NCI-H2196 (cell line): ENCODE results near the gene SASS6.

Experiments
- DNase-seq: peaks from one replicate; lab custom pipeline; 2025; ENCODE audit not compliant: unreplicated experiment; lab: John Stamatoyannopoulos, UW

The SASS6 gene, protein sequence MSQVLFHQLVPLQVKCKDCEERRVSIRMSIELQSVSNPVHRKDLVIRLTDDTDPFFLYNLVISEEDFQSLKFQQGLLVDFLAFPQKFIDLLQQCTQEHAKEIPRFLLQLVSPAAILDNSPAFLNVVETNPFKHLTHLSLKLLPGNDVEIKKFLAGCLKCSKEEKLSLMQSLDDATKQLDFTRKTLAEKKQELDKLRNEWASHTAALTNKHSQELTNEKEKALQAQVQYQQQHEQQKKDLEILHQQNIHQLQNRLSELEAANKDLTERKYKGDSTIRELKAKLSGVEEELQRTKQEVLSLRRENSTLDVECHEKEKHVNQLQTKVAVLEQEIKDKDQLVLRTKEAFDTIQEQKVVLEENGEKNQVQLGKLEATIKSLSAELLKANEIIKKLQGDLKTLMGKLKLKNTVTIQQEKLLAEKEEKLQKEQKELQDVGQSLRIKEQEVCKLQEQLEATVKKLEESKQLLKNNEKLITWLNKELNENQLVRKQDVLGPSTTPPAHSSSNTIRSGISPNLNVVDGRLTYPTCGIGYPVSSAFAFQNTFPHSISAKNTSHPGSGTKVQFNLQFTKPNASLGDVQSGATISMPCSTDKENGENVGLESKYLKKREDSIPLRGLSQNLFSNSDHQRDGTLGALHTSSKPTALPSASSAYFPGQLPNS

DNA sequence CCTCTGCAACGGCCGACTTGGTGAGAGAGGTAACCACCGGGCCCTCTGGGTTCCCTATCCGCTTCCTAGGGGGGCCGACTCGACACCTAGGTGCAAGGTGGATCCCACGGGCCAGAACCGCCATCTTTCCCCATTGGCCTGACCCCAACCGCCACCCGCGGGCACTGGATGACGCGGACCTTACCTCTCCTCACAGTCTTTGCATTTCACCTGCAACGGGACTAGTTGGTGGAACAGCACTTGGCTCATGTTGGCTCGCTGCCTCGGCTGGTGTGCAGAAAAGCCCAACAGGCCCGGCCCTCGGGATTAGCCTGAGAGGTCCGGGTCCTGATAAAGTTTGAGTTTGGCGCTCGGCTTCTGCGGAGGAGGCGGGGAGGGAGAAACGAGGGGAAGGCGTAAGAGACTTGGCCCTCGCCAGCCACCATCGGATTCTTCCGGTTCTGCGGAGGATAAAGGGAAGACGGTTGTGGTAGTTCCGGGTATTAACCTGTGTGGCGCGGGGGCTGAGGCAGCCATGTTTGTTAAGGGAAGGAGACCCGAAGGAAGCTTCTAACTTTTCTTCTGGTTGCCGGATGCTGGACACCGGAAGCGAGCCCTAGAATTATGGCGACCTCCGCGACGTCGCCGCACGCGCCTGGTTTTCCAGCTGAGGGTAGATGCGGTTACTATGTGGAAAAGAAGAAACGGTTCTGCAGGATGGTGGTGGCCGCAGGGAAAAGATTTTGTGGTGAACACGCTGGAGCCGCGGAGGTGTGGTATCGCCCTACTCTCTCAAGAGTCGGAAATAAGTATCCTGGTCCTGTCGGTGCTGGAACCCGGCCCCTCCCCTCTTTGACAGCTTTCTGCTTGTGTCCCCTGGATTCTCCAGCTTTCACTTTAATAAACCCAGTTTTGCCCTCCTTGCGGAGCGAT lies at the start of gene SASS6, which contains the start of gene TRMT13:
TSS of gene SASS6 (minus strand) at position 365 of the 912 bp plus-strand sequence. CDS start at position 249, 116 bp downstream.
TSS of gene TRMT13 (plus strand) at position 598 of the 912 bp plus-strand sequence. CDS start at position 604, 6 bp downstream.
- peak; percentile 95 for DNase-seq

DNA sequence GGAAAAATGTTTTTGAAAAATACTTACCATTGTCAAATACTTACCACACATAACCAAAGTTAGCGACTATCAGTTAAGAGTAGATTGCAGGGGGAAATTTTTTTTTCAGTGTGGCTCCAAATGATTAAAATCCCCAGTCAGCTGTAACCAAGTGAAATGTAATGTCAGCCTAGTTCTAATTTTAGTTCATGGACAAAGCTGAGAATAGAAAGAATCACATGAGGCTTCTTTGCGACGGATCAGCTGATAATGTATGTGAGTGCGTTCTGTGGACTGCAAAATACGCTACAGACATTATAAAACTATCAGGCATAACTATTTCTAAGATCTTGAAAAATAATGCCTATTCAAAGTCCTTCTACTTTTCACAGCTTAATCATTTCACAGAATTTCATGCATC lies 45.4 kb upstream of the SASS6 start, which contains the start of gene LRRC39:
TSS of gene LRRC39 (minus strand) at position 166 of the 400 bp plus-strand sequence. CDS start 9,740 bp downstream, outside the sequence.
- no peak for DNase-seq

DNA sequence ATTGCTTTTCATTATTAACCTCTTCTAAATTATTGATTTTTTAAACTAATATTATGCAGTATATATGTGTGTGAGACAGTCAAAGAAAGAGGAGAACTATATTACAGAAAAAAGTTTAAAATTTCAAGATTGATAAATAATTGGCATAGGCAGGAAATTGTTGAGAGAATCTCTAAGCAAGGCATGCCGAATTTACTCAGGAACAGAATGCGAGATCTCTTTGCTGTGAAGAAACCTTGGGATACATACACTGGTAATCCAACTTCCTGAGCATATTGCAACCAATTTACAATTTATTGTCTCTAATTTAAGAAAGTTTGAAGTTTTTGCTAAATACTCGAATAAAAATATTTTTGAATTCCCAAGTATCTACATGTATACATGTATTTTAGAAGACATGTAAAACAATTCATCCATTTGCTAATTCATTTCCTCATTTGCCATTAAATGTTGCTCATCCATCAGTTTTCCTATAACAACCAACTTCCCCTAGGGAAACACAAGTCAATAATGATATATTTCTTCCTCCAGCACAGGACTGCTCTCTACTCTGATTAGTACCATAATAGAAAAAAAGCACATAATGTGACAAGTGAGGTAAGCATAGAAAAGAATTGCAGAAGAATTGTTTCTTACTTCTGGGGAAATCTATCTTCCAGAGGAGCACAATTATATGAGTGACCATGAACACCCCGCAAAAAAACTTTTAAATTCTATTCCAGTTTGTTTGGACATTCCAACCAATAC lies 44.7 kb upstream of the SASS6 start:
- no peak for DNase-seq

DNA sequence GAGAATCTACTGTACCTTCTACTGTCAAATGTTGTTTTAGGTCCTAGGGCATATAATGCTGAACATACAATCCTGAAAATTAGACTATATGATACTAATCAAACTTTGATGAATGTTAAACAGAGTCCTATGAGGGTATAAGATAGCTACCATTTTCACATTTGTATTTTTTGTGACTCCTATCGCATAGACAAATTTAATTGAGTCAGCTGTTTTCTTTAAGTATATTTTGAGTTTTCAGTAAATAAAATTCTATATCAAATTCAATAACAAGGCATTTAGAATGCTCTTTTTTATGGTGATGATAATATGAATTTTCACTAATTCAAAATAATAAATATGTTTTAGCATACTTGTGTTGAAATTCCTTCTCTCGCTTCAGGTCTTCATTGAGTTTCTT lies 35.3 kb upstream of the SASS6 start:
- DNase-seq = no peak

DNA sequence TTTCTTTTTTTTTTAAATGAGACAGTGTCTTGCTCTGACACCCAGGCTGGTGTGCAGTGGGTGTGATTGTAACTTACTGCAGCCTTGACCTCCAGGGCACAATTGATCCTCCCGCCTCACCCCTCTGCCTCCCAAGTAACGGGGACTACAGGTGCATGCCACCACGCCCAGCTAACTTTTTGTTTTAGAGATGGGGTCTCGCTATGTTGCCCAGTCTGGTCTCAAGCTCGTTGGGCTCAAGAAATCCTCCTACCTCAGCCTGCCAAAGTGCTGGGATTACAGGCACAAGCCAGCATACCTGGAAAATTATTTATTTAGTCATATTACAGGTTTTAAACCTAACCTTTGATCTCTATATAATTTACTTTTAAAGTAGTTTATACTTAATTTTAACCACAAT lies 32.0 kb upstream of the SASS6 start:
- DNase-seq = no peak

DNA sequence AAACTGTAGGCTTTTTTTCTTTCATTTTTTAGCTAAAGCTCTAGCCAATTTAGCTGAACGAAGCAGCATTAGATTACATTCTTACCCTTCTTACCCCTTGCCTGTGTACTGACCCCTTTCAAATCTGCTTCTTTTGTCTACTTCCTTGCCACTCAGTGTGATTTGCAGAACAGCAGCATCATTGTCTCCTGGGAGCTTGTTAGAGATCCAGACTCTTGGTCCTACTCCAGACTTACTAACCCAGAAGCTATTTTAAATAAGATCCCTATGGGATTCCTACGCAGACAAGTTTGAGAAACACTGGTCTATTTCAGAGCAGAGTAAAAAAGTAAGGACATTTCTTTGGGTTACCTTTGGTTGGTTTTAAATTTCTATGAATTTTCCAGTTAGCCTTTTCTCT lies 31.5 kb upstream of the SASS6 start:
- no peak for DNase-seq

DNA sequence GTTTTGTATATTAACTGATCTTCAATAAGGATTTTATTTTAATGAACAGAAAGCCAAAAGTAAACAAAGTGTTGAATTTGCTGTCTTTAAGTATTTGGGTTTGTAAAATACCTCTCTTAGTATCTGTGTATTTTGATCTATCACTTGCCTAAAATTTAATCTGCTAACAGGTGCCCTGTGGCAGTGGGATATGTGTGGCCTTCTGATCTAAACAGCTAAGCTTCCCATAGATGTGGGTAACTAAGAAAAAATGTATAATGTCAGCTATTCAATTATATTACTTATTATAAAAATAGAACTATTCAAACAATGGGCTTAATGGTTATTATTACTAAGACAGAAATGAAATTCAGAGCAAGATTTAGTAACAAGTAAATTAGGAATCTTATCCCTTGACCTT lies 30.2 kb upstream of the SASS6 start:
- DNase-seq = no peak

DNA sequence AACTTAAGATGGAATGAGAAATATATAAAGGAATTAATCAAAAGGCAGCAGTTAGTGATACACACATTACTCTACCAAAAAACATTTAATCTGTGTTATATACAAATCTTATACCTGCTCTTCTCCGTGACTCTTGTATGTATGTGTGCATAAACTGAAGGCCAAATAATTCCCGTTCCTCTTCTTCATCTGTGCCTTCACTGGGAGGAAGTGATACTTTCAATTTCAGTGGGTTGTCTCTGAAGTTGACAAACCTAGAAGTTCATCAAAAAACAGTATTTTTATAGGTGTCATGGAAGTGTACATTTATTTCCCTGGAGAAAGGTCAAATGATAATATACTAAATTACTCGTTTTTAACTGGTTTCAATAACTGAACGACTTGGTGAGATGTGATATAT lies 19.5 kb upstream of the SASS6 start:
- no peak for DNase-seq

DNA sequence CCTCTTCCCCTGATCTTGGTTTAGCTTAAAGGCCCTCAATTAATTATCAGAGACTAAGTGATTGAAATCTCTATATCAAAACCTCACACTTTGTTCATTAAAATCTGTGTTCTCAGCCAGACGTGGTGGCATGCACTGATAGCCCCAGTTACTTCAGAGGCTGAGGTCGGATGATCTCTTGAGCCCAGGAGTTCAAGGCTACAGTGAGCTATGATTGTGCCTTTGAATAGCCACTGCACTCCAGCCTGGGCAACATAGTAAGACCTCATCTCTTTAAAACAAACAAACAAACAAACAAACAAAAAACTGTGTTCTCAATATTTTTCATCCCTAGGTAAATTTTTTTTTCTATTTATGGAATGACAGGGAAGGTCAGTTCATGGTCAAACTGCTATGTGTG lies 18.9 kb upstream of the SASS6 start:
- no peak for DNase-seq

DNA sequence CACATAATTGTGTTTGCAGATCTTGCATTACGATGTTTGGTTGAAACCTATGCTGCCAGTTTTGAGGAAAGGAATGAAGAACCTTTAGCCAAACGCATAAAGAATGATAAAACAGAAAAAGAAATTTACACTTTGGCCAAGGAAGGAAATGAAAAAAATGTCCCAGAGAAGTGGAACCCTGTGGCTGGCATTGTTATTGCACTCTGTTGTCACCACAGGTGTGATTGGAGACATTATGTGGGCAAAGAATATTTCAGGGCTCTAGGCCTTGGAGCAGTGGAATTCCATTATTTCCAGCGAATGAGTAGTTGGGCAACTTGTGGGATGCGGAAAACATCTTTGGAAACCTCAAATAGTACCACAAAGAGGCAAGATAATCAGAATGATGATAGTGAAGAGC lies 15.1 kb upstream of the SASS6 start:
- no peak for DNase-seq

DNA sequence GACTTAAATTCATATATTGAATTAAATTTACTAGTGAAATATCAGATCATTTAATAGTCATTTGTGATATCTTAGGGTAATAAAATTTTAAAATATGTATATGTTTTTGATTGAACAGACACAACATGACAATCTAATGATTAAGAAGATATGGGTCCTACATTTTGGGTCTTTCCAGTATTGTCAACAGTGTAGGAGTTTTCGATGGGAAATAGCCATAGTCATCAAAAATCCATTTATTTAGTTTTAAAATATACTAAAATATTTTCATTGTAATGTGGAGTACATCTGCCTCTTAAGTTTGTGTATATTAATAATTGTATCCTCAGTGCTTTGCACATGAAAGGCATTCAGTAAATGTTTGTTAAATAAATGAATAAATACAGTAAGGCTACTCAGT lies 14.2 kb upstream of the SASS6 start:
- DNase-seq = no peak

DNA sequence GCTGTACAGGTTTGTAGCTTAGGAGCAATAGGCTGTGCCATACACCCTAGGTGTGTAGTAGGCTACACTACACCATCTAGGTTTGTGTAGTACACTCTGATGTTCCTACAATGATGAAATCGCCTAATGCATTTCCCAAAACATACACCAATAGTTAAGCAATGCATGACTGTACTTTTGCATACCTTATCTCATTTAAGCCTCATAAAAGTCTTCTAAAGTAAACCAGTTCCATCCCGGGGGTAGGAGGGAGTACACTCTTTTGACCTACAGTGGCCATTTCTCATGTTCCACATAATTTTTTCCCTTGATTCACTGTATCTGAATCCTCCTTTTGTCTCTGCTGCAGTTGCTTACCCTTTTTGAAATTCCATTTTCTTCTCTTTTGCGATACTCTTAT lies 12.4 kb upstream of the SASS6 start:
- no peak for DNase-seq

DNA sequence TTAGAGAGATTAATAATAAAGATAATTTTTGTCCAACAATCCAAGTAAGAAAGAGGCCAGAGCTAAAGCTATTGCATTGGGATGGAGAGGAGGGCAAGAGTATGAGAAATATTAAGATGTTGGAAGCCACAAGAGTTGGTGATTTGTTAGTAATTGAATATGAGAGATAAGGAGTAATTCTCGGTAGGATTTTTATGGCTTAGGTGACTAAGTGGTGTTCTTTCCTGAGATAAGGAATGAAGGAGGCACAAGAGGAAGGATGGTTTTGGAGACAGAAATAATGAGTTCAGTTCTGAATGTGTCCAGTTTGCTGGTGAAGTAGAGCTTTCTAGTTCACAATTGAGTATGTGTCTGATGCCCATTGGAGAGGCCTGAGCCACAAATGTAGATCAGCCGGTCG lies 9.6 kb upstream of the SASS6 start:
- no peak for DNase-seq

DNA sequence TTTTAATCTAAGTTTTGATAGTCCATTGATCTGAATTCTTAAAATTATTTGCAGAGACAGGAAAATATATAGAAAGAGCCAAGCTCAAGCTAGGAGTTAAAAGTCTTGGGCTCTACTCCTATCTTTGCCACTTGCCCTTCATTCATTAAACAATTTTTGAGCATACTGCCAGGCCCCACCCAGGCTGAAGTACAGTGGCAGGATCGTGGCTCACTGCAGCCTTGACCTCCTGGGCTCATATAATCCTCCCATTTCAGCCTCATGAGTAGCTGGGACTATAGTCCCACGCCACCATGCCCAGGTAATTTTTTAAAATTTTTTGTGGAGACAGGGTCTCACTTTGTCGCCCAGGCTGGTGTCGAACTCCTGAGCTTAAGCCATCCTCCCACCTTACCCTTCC lies 8.5 kb upstream of the SASS6 start:
- no peak for DNase-seq

DNA sequence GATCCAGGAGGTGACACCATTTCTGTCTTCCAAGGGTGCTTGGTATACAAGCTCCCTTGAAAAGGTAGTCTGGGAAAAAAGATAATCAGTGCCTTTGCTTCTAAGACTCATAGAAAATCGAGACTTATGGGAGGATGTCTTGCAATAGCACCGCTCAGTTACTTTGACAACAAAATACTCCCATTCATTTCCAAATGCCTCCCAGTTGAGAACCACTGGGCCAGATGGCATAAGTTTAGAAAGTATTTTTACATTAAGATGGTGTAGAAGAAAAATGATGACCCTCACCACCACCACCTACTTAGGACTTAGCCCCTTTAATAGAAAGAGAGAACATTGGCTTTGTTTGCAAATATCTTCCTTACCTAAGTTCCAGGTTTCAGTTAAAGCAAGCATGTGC lies 4.9 kb upstream of the SASS6 start:
- no peak for DNase-seq

DNA sequence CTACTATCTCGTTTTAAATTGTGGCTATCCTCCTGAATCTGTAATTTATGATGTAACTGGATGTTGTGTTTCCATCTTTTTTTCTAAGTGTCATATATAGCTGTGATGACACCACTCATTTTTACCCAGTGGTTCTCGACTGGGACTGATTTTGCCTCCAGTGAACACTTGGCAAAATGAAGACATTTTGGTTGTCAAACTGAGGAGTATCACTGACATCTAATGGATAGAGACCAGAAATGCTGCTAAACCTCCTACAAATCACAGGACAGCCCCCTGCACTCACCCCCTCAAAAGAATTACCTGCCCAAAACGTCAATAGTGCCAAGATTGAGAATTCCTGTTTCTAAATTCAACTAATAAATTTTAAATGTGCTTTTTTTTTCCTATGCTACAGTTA lies 2.1 kb upstream of the SASS6 start:
- DNase-seq = no peak

DNA sequence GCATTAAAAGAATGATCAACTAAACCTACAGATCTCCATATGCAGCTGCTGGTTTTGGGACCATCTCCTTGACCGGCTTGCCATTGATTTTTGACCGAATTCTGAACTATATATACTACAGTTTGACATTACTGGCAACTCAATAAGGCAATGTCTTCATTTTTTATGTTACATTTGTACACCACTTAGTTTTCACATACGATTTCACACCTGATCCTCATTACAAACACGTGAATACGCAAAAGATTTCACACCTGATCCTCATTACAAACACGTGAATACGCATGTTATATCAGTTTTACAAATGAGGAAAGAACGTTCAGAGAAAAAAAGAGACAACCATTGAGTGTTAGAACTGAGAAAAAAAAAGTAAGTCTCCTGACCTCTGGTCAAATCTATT lies 1.1 kb downstream of the SASS6 start:
- DNase-seq = no peak

DNA sequence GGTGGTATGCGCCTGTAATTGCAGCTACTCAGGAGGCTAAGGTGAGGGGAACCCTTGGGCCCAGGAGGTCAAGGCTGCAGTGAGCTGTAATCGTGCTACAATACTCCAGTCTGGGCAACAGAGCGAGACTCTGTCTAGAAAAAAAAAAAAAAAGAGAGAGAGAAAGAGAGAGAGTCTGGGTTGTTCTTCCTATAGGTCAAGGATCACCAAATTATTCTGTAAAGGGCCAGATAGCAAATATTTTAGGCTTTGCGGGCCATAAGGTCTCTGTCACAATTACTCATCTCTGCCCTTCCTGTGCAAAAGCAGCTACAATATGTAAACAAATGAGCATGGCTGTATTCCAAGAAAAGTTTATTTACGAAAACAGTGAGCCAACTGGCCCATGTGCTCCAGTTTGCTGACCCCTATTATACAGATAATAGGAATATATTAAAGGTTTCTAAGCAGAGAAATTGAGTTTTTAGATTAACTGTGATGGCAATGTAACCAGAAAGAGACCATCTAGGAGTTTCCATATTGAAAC lies 2.1 kb downstream of the SASS6 start:
- DNase-seq = peak; percentile 20

DNA sequence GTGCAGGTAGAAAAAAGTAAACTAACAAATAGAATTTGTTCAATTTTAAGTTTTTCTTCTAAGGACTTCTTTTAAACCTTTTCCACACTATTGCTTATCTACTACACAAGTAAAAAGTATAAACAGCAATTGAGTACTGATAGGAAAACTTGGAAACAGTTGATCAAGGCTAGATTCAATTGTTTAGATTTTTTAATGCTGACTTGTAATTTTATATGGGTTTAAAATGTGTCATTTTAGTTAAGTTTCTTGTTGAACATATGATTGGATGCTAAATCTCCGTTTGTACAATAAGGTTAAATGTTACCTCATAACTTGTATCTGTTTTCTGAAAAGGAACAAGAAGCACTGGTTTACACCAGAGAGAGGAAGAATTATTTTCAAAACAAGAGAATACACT lies 5.5 kb downstream of the SASS6 start:
- DNase-seq = no peak

DNA sequence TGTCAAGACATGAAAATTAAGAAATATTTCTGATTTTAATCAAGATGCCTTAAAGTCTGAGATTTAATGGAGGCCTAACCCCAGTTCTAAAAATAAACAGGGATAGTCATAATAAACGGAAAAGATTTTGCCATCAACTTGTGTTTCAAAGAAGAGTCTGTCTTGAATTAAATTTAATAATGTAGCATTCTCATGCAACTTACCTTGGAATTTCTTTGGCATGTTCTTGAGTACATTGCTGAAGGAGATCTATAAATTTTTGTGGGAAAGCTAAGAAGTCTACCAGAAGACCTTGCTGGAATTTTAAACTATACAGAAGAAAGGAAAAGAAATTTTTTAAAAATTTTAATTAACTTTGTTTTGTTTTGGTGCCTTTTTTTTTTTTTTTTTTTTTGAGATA lies 10.6 kb downstream of the SASS6 start:
- DNase-seq = no peak
